HL-60 (cell line): ENCODE results near the gene UBE4B.

ENCODE experiments used
- DNase-seq, 2 experiments: peaks; one replicate each; pipeline ENCODE4 v3.0.0-alpha.2; 2010 to 2020; ENCODE audit warnings: low read depth in 1 of 2, low spot score in 1 of 2
- H3K27ac ChIP-seq: fragments of 250-450 bp; sonication (Bioruptor Pico); replicated peaks from 2 replicates; pipeline ENCODE4 v1.5.1; 2020; ENCODE audit warnings: mild to moderate bottlenecking, moderate library complexity
- H3K27me3 ChIP-seq: fragments of 250-450 bp; sonication (Bioruptor Pico); 2 replicates; pipeline ENCODE4 v1.5.1; 2021; ENCODE audit warnings: mild to moderate bottlenecking, moderate library complexity; ENCODE audit not compliant: insufficient read depth, poor library complexity, severe bottlenecking
- H3K4me3 ChIP-seq: replicated peaks from 2 replicates; pipeline ENCODE4 v1.5.1; 2011; ENCODE audit warnings: mild to moderate bottlenecking, control low read depth, low read length; ENCODE audit not compliant: insufficient read depth
- GABPA ChIP-seq: IDR thresholded peaks from 2 replicates; pipeline ENCODE4 v1.6.1; 2012; ENCODE audit warnings: low read depth
- POLR2AphosphoS5 ChIP-seq: IDR thresholded peaks from 2 replicates; pipeline ENCODE4 v1.6.1; 2012; ENCODE audit warnings: low read depth
- REST ChIP-seq: IDR thresholded peaks from 2 replicates; pipeline ENCODE4 v1.6.1; 2012; ENCODE audit warnings: low read depth; ENCODE audit not compliant: insufficient replicate concordance
- SPI1 ChIP-seq: IDR thresholded peaks from 2 replicates; pipeline ENCODE4 v1.6.1; 2012; ENCODE audit warnings: low read depth, mild to moderate bottlenecking, borderline replicate concordance
- TF ChIP-seq, protein P1 (sequence below): IDR thresholded peaks from one replicate; pipeline ENCODE4 v1.5.1; 2011; ENCODE audit warnings: low read length, control low read depth, inconsistent platforms; ENCODE audit not compliant: insufficient read depth

The UBE4B gene

GRCh38 chr1:10128101-10128765 lies 95.5 kb downstream of the UBE4B start:
- TF ChIP-seq SPI1 (no peak), REST (no peak), GABPA (no peak)
- DNase-seq: no peak
- H3K27me3 ChIP-seq: no peaks in the 10 kb centered on the region
- no peak overlapping the region for H3K27ac ChIP-seq
- H3K4me3 ChIP-seq: no peak overlapping the region

DNA sequence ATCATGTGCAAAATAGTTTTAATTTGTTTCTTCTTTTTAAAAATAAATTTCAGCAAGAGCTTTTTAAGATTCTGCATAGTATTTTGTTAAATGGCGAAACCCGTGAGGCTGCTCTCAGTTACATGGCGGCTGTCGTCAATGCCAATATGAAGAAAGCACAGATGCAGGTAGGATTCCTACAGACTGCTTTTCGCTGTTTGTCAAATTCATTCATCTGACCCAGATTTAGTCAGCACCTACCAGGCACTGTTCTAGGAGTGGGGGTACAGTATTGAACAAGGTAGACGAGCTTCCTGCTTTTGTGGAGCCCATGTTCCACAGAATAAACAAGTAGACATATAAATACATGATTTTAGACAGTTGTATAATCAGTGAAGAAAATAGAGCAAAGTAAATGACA lies 99.6 kb downstream of the UBE4B start:
- Histone ChIP-seq H3K4me3 (no peak overlapping the region), H3K27ac (no peak overlapping the region), H3K27me3 (no peaks in the 10 kb centered on the region)
- TF ChIP-seq, protein P1, sequence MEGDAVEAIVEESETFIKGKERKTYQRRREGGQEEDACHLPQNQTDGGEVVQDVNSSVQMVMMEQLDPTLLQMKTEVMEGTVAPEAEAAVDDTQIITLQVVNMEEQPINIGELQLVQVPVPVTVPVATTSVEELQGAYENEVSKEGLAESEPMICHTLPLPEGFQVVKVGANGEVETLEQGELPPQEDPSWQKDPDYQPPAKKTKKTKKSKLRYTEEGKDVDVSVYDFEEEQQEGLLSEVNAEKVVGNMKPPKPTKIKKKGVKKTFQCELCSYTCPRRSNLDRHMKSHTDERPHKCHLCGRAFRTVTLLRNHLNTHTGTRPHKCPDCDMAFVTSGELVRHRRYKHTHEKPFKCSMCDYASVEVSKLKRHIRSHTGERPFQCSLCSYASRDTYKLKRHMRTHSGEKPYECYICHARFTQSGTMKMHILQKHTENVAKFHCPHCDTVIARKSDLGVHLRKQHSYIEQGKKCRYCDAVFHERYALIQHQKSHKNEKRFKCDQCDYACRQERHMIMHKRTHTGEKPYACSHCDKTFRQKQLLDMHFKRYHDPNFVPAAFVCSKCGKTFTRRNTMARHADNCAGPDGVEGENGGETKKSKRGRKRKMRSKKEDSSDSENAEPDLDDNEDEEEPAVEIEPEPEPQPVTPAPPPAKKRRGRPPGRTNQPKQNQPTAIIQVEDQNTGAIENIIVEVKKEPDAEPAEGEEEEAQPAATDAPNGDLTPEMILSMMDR: no peak
- TF ChIP-seq SPI1: no peak
- no peak for TF ChIP-seq POLR2AphosphoS5
- no peak for TF ChIP-seq GABPA
- TF ChIP-seq REST: no peak
- no peak for DNase-seq

DNA sequence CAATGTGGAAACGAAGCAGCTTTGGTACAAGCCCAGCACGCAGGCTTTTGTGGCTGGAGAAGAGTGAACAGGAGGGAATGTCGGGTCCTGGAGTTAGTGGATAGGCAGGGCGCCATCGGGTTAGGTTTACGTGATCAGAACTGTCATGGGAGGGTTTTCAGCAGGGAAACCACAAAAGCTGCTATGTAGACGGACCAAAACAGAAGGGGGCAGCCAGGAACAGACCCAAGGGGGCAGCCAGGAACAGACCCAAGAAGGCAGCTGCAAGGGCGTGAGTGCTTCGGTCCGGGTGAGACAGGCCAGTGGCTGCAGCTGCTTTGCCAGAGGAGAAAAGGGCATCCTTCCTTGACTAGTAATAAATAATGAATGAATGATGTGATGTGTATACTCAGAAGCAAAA lies 100.1 kb downstream of the UBE4B start:
- TF ChIP-seq GABPA (no peak), SPI1 (no peak), REST (no peak)
- TF ChIP-seq, protein P1: no peak
- no peak overlapping the region for H3K27ac ChIP-seq
- DNase-seq: no peak
- no peaks in the 10 kb centered on the region for H3K27me3 ChIP-seq
- H3K4me3 ChIP-seq: no peak overlapping the region

- H3K4me3 ChIP-seq: no peak overlapping the region
- H3K27me3 ChIP-seq: no peaks in the 10 kb centered on the region
- no peak overlapping the region for H3K27ac ChIP-seq
- TF ChIP-seq REST: no peak
- no peak for TF ChIP-seq SPI1
- no peak for TF ChIP-seq GABPA
- TF ChIP-seq POLR2AphosphoS5: no peak
- TF ChIP-seq, protein P1: no peak
- DNase-seq: no peak
Measured at GRCh38 chr1:10140981-10141380, 108.2 kb downstream of the UBE4B start.
